ENCODE data around the gene XRCC6. TPM values are rescaled to one million over a fixed set of nuclear protein-coding genes. Genes with fewer than 3 reads are reported as not detected.
"Not testable (repeated sequence)": the region's sequence is repeated elsewhere in the genome, so short reads cannot be mapped to it uniquely, and the experiment has no call there.

XRCC6 gene
- total RNA-seq, 2 donors from 2014 or later, result 203 to 312 TPM

GRCh38 chr22:41619979-41620588, 1.0 kb upstream of the XRCC6 start:
- Histone ChIP-seq H3K27me3 (no peaks in the 10 kb centered on the region), H3K4me3 (peak overlapping the region; percentile 98), H3K9ac (ENCODE audit: low read depth in 2 of 2, low read length in 2 of 2) (peak overlapping the region; percentile 94 to 97), H3K9me3 (no peaks in the 10 kb centered on the region), H3K4me1 (peaks cover 17% of the 10 kb centered on the region), H3K36me3 (peaks cover 3% of the 10 kb centered on the region), H3K27ac (peak overlapping the region; percentile 94)
- peak; percentile 60 for DNase-seq
- TF ChIP-seq, protein P1, sequence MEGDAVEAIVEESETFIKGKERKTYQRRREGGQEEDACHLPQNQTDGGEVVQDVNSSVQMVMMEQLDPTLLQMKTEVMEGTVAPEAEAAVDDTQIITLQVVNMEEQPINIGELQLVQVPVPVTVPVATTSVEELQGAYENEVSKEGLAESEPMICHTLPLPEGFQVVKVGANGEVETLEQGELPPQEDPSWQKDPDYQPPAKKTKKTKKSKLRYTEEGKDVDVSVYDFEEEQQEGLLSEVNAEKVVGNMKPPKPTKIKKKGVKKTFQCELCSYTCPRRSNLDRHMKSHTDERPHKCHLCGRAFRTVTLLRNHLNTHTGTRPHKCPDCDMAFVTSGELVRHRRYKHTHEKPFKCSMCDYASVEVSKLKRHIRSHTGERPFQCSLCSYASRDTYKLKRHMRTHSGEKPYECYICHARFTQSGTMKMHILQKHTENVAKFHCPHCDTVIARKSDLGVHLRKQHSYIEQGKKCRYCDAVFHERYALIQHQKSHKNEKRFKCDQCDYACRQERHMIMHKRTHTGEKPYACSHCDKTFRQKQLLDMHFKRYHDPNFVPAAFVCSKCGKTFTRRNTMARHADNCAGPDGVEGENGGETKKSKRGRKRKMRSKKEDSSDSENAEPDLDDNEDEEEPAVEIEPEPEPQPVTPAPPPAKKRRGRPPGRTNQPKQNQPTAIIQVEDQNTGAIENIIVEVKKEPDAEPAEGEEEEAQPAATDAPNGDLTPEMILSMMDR (IDR thresholded peaks at IDR 0.05), result no peak
- intact Hi-C loops (cut with DNase I), result no loop called here

GRCh38 chr22:41620589-41621098, 451 bp upstream of the XRCC6 start, which contains the start of gene DESI1:
DESI1 (minus strand) TSS chr22:41621043; CDS start chr22:41620839, 204 bp downstream.
- H3K27me3 ChIP-seq, result no peaks in the 10 kb centered on the region
- no peak for DNase-seq
- peaks cover 17% of the 10 kb centered on the region for H3K4me1 ChIP-seq
- H3K27ac ChIP-seq, result peak within 1 kb of the TSS; percentile 94
- peak within 1 kb of the TSS; percentile 98 for H3K4me3 ChIP-seq
- H3K36me3 ChIP-seq, result peaks cover 7% of the 10 kb centered on the region
- intact Hi-C loops (cut with DNase I), result no loop called here
- peak within 1 kb of the TSS; percentile 94 to 97 for H3K9ac ChIP-seq (ENCODE audit: low read depth in 2 of 2, low read length in 2 of 2)
- TF ChIP-seq, protein P1 (IDR thresholded peaks at IDR 0.05), result no peak
- H3K9me3 ChIP-seq, result no peaks in the 10 kb centered on the region

DNA sequence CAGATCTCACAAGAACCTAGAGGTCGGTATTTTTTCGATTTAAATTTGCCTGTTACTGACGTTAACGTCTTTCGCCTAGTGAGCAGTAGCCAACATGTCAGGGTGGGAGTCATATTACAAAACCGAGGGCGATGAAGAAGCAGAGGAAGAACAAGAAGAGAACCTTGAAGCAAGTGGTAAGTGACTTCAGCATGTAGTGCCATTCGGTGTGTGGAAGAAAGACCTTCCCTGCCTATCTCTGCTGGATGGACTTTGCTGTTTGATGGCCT, 750 bp downstream of the XRCC6 start:
- TF ChIP-seq, protein P1 (IDR thresholded peaks at IDR 0.05), result no peak
- H3K36me3 ChIP-seq, result peaks cover 7% of the 10 kb centered on the region
- H3K27ac ChIP-seq, result peak overlapping the region; percentile 94
- no peaks in the 10 kb centered on the region for H3K27me3 ChIP-seq
- peak overlapping the region; percentile 94 for H3K9ac ChIP-seq (ENCODE audit: low read depth in 2 of 2, low read length in 2 of 2)
- no peaks in the 10 kb centered on the region for H3K9me3 ChIP-seq
- intact Hi-C loops (cut with DNase I), result no loop called here
- peaks cover 17% of the 10 kb centered on the region for H3K4me1 ChIP-seq
- DNase-seq, result no peak
- H3K4me3 ChIP-seq, result peak overlapping the region; percentile 98

GRCh38 chr22:41625577-41625976, 4.5 kb downstream of the XRCC6 start:
- Histone ChIP-seq H3K4me3 (no peak overlapping the region), H3K27ac (no peak overlapping the region), H3K27me3 (no peaks in the 10 kb centered on the region), H3K4me1 (peaks cover 7% of the 10 kb centered on the region), H3K9ac (ENCODE audit: low read depth in 2 of 2, low read length in 2 of 2) (no peak overlapping the region), H3K36me3 (peaks cover 18% of the 10 kb centered on the region), H3K9me3 (no peaks in the 10 kb centered on the region)
- TF ChIP-seq, protein P1 (IDR thresholded peaks at IDR 0.05), result no peak
- intact Hi-C loops (cut with DNase I), result no loop called here
- no peak for DNase-seq

DNA sequence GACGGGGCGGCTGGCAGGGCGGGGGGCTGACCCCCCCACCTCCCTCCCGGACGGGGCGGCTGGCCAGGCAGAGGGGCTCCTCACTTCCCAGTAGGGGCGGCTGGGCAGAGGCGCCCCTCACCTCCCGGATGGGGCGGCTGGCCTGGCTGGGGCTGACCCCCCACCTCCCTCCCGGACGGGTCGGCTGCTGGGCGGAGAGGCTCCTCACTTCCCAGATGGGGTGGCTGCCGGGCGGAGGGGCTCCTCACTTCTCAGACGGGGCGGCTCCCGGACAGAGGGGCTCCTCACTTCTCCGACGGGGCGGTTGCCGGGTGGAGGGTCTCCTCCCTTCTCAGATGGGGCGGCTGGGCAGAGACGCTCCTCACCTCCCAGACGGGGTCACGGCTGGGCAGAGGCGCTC, 10.0 kb downstream of the XRCC6 start:
- H3K36me3 ChIP-seq, result peaks cover 16% of the 10 kb centered on the region
- H3K9me3 ChIP-seq, DNase-seq: not testable (repeated sequence)

DNA sequence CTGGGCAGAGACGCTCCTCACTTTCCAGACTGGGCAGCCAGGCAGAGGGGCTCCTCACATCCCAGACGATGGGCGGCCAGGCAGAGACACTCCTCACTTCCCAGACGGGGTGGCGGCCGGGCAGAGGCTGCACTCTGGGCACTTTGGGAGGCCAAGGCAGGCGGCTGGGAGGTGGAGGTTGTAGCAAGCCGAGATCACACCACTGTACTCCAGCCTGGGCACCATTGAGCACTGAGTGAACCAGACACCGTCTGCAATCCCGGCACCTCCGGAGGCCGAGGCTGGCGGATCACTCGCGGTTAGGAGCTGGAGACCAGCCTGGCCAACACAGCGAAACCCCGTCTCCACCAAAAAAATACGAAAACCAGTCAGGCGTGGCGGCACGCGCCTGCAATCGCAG, 10.5 kb downstream of the XRCC6 start:
- H3K4me1 ChIP-seq, result not testable (repeated sequence)

More for the DNA sequence above, 10.0 kb downstream of the XRCC6 start:
- H3K4me1 ChIP-seq; intact Hi-C loops (cut with DNase I); H3K27me3 ChIP-seq; H3K4me3 ChIP-seq; H3K27ac ChIP-seq; H3K9ac ChIP-seq (ENCODE audit: low read depth in 2 of 2, low read length in 2 of 2): not testable (repeated sequence)

GRCh38 chr22:41634610-41635009, 13.5 kb downstream of the XRCC6 start:
- DNase-seq; H3K9me3 ChIP-seq; H3K4me1 ChIP-seq; H3K4me3 ChIP-seq; H3K9ac ChIP-seq (ENCODE audit: low read depth in 2 of 2, low read length in 2 of 2); intact Hi-C loops (cut with DNase I); H3K27me3 ChIP-seq; H3K27ac ChIP-seq: not testable (repeated sequence)
- peaks cover 14% of the 10 kb centered on the region for H3K36me3 ChIP-seq

More for the DNA sequence above, 10.5 kb downstream of the XRCC6 start:
- H3K27ac ChIP-seq; DNase-seq; H3K9ac ChIP-seq (ENCODE audit: low read depth in 2 of 2, low read length in 2 of 2); H3K9me3 ChIP-seq; H3K27me3 ChIP-seq; H3K4me3 ChIP-seq; intact Hi-C loops (cut with DNase I): not testable (repeated sequence)
- H3K36me3 ChIP-seq, result peaks cover 16% of the 10 kb centered on the region

Measured in colonic mucosa (tissue), 4 donors.